SU-DHL-6 (cell line): Measurements from ENCODE around the gene RHBDD3.

Source experiments
- H2AFZ ChIP-seq: fragments of 200-600 bp; sonication (generic); 2 replicates; pipeline ENCODE4 v1.6.1; 2014; ENCODE audit warnings: low read depth, mild to moderate bottlenecking, moderate library complexity, mixed read lengths, antibody characterized with exemption, low read length; ENCODE audit not compliant: severe bottlenecking
- H3F3A ChIP-seq: fragments of 200-600 bp; shearing (Covaris generic); 2 replicates; pipeline ENCODE4 v1.6.0; 2016; ENCODE audit warnings: antibody characterized with exemption, mild to moderate bottlenecking; ENCODE audit not compliant: insufficient read depth
- H3K27ac ChIP-seq: fragments of 200-600 bp; sonication (generic); 2 replicates; pipeline ENCODE4 v1.5.1; 2016; ENCODE audit warnings: low read depth, mild to moderate bottlenecking, low read length, moderate library complexity, mixed read lengths
- H3K27me3 ChIP-seq: fragments of 200-600 bp; sonication (generic), shearing (Covaris generic); 2 replicates; pipeline ENCODE4 v1.6.0; 2014; ENCODE audit warnings: mild to moderate bottlenecking, low read length
- H3K36me3 ChIP-seq: fragments of 200-600 bp; sonication (generic); 2 replicates; pipeline ENCODE4 v1.6.1; 2014; ENCODE audit warnings: mild to moderate bottlenecking, low read length, mixed read lengths
- H3K4me2 ChIP-seq: fragments of 300-600, 200-600 bp; shearing (Covaris generic), sonication (generic); 2 replicates; pipeline ENCODE4 v1.6.0; 2014; ENCODE audit warnings: low read length, low read depth, mild to moderate bottlenecking; ENCODE audit not compliant: poor library complexity, severe bottlenecking
- H3K4me3 ChIP-seq: fragments of 200-600 bp; sonication (generic); 2 replicates; pipeline ENCODE4 v1.5.1; 2014; ENCODE audit warnings: antibody characterized with exemption, low read length, mild to moderate bottlenecking, mixed read lengths; ENCODE audit not compliant: insufficient read depth, poor library complexity, severe bottlenecking
- H3K79me2 ChIP-seq: fragments of 200-600 bp; sonication (generic); 2 replicates; pipeline ENCODE4 v1.6.1; 2014; ENCODE audit warnings: mild to moderate bottlenecking, low read length, moderate library complexity; ENCODE audit not compliant: insufficient read depth
- H3K9ac ChIP-seq: fragments of 200-600 bp; sonication (generic); 2 replicates; pipeline ENCODE4 v1.7.0; 2014; ENCODE audit warnings: mild to moderate bottlenecking, low read length
- H3K9me2 ChIP-seq: fragments of 200-600 bp; sonication (generic); replicated peaks from 2 replicates; pipeline ENCODE4 v1.6.1; 2014; ENCODE audit warnings: low read length; ENCODE audit not compliant: insufficient read depth
- H3K9me3 ChIP-seq: fragments of 200-600 bp; sonication (generic); 2 replicates; pipeline ENCODE4 v1.6.1; 2014; ENCODE audit warnings: low read length, mixed read lengths; ENCODE audit not compliant: insufficient read depth
- H4K20me1 ChIP-seq: fragments of 200-600 bp; sonication (generic); 2 replicates; pipeline ENCODE4 v1.6.1; 2014; ENCODE audit warnings: low read depth, mild to moderate bottlenecking, antibody characterized with exemption, low read length, moderate library complexity, mixed read lengths
- CTCF ChIP-seq: fragments of 200-600 bp; sonication (generic); IDR thresholded peaks from one replicate; pipeline ENCODE4 v1.5.1; 2017; ENCODE audit warnings: antibody characterized with exemption, mild to moderate bottlenecking, low read length, moderate library complexity; ENCODE audit not compliant: insufficient read depth, poor library complexity, severe bottlenecking
- EZH2phosphoT487 ChIP-seq: fragments of 200-600 bp; sonication (generic), shearing (Covaris generic); conservative IDR thresholded peaks from 2 replicates; pipeline ENCODE4 v1.6.1; 2018; ENCODE audit warnings: mild to moderate bottlenecking, antibody characterized with exemption, low read length, moderate library complexity, mixed read lengths

The RHBDD3 gene

GRCh38 chr22:29275819-29276565 is 8.2 kb upstream of the RHBDD3 start:
- Histone ChIP-seq H3K9ac (no peak overlapping the region), H4K20me1 (peaks cover 81% of the 10 kb centered on the region), H3K9me3 (no peaks in the 10 kb centered on the region), H3K36me3 (peaks cover 83% of the 10 kb centered on the region), H3K9me2 (no peaks in the 10 kb centered on the region), H3K79me2 (peaks cover 89% of the 10 kb centered on the region), H3K27ac (no peak overlapping the region), H3F3A (peaks cover 18% of the 10 kb centered on the region; the same call in 1 of the 2 replicates), H3K4me2 (no peak overlapping the region), H3K27me3 (no peaks in the 10 kb centered on the region), H2AFZ (no peak overlapping the region), H3K4me3 (no peak overlapping the region)
- TF ChIP-seq EZH2phosphoT487 (no peak), CTCF (no peak)

- Histone ChIP-seq H3K9me3 (no peaks in the 10 kb centered on the region), H3K36me3 (peaks cover 87% of the 10 kb centered on the region), H3K27ac (no peak overlapping the region), H3K27me3 (no peaks in the 10 kb centered on the region), H2AFZ (no peak overlapping the region), H4K20me1 (peaks cover 87% of the 10 kb centered on the region), H3K9ac (no peak overlapping the region), H3K9me2 (no peaks in the 10 kb centered on the region), H3K4me2 (no peak overlapping the region), H3K79me2 (peaks cover 94% of the 10 kb centered on the region), H3F3A (peaks cover 18% of the 10 kb centered on the region; the same call in 1 of the 2 replicates), H3K4me3 (no peak overlapping the region)
- TF ChIP-seq EZH2phosphoT487 = no peak
Observed at GRCh38 chr22:29275167-29275566, 7.4 kb upstream of the RHBDD3 start.

GRCh38 chr22:29272624-29273023 is 4.8 kb upstream of the RHBDD3 start:
- H3K27me3 ChIP-seq = no peaks in the 10 kb centered on the region
- TF ChIP-seq CTCF (no peak), EZH2phosphoT487 (no peak)
- H4K20me1 ChIP-seq = peaks cover 80% of the 10 kb centered on the region
- H2AFZ ChIP-seq = no peak overlapping the region
- no peak overlapping the region for H3K27ac ChIP-seq
- no peaks in the 10 kb centered on the region for H3K9me3 ChIP-seq
- H3K79me2 ChIP-seq = peaks cover 97% of the 10 kb centered on the region
- no peaks in the 10 kb centered on the region for H3K9me2 ChIP-seq
- peaks cover 76% of the 10 kb centered on the region for H3K36me3 ChIP-seq
- no peak overlapping the region for H3K4me2 ChIP-seq
- peaks cover 18% of the 10 kb centered on the region; the same call in 1 of the 2 replicates for H3F3A ChIP-seq
- H3K4me3 ChIP-seq = no peak overlapping the region
- H3K9ac ChIP-seq = no peak overlapping the region

GRCh38 chr22:29270475-29271271 is 2.9 kb upstream of the RHBDD3 start:
- Histone ChIP-seq H3K4me2 (peak overlapping the region; percentile 95), H4K20me1 (peaks cover 61% of the 10 kb centered on the region), H3K36me3 (peaks cover 56% of the 10 kb centered on the region), H3K9me2 (no peaks in the 10 kb centered on the region), H2AFZ (no peak overlapping the region), H3K9me3 (no peaks in the 10 kb centered on the region), H3K27ac (peak overlapping the region; percentile 13; the same call in 1 of the 2 replicates), H3K9ac (peak overlapping the region; percentile 98), H3K79me2 (peaks cover 89% of the 10 kb centered on the region), H3K4me3 (peak overlapping the region; percentile 92), H3F3A (peaks cover 8% of the 10 kb centered on the region; the same call in 1 of the 2 replicates), H3K27me3 (no peaks in the 10 kb centered on the region)
- no peak for TF ChIP-seq EZH2phosphoT487
- no peak for TF ChIP-seq CTCF
